SK-N-SH (cell line): ENCODE data around the gene CD2.

Experiments used
- CHD2 ChIP-seq: fragments of 150-350 bp; IDR thresholded peaks from 2 replicates; pipeline ENCODE4 v1.6.1; 2018; ENCODE audit warnings: low read length; ENCODE audit not compliant: partially characterized antibody
- CTCF ChIP-seq: fragments of 200-600 bp; sonication (generic); IDR thresholded peaks from 2 replicates; pipeline ENCODE4 v1.6.1; 2017; ENCODE audit warnings: antibody characterized with exemption, mild to moderate bottlenecking, moderate library complexity
- GABPA ChIP-seq: IDR thresholded peaks from 2 replicates; pipeline ENCODE4 v1.4.0; 2012; ENCODE audit warnings: low read depth, mild to moderate bottlenecking
- GATA2 ChIP-seq: sonication (generic); formaldehyde crosslinking; IDR thresholded peaks from 2 replicates; pipeline ENCODE4 v1.5.0; 2020; ENCODE audit warnings: mild to moderate bottlenecking, missing genetic modification reagents
- IRF3 ChIP-seq: fragments of 150-350 bp; IDR thresholded peaks from 2 replicates; pipeline ENCODE4 v1.6.1; 2016; ENCODE audit warnings: mild to moderate bottlenecking, low read depth, low read length
- PBX3 ChIP-seq: IDR thresholded peaks from 2 replicates; pipeline ENCODE4; 2012
- POLR2AphosphoS5 ChIP-seq: IDR thresholded peaks from 2 replicates; pipeline ENCODE4 v1.6.1; 2012; ENCODE audit warnings: low read depth, low read length
- SIN3A ChIP-seq: IDR thresholded peaks from 2 replicates; pipeline ENCODE4 v1.6.1; 2012; ENCODE audit warnings: low read depth, mild to moderate bottlenecking, low read length, moderate library complexity, borderline replicate concordance
- TAF1 ChIP-seq: IDR thresholded peaks from 2 replicates; pipeline ENCODE4 v1.6.1; 2012; ENCODE audit warnings: low read depth, mild to moderate bottlenecking, low read length, moderate library complexity, borderline replicate concordance
- YY1 ChIP-seq: IDR thresholded peaks from 2 replicates; pipeline ENCODE4 v1.4.0; 2012; ENCODE audit warnings: low read depth, mild to moderate bottlenecking
- TF ChIP-seq, protein P1 (sequence below): IDR thresholded peaks from 2 replicates; pipeline ENCODE4 v1.4.0; 2012; ENCODE audit warnings: low read depth

DNA sequence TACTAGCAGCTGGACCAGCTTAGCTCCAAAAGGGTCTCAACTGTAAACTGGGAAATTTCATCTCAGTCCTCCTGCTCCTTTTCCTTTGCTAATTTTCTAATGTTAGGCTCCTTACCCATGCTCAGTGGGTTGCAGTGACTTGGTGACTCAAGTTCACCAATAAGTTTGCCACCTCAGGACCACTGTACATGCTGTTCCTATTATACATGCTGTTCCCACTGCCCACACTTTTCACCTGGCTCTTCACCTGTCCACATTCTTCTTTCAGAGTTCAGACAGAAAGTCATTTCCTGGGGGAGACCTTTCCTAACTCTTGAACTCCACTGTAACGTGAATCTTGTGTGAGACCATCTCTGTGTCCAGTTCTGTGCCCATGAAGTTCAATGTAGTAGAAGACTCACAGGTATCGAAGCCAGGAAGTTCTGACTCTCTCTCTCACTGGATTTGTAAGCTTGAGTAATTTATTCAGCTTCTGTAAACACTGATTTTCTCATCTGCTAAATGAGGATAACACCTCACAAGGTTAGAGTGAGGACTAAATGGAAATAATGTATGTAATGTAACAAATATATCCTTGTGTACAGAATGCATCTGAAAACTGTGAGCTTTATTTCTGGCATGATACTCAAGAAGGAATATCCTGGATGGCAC lies 17.9 kb downstream of the CD2 start:
- TF ChIP-seq POLR2AphosphoS5 (no peak), CTCF (no peak), SIN3A (no peak), TAF1 (no peak), CHD2 (no peak), IRF3 (no peak), GABPA (no peak), YY1 (no peak), GATA2 (CRISPR knock-in tag) (no peak), PBX3 (no peak)
- TF ChIP-seq, protein P1, sequence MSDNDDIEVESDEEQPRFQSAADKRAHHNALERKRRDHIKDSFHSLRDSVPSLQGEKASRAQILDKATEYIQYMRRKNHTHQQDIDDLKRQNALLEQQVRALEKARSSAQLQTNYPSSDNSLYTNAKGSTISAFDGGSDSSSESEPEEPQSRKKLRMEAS, result no peak
